Activated naive CD4-positive, alpha-beta T cell (primary cell): ENCODE data around the gene EDA.
"Not testable (repeated sequence)": the region's sequence is repeated elsewhere in the genome, so short reads cannot be mapped to it uniquely, and the experiment has no call there.

Source experiments
- DNase-seq, 4 experiments: peaks; one replicate each; lab custom pipeline; 2025; lab: John Stamatoyannopoulos, UW

The EDA gene

GRCh38 chrX:69959712-69960111 is 343.8 kb downstream of the EDA start:
- DNase-seq = no peak

GRCh38 chrX:69961365-69962072 is 345.6 kb downstream of the EDA start:
- no peak for DNase-seq

GRCh38 chrX:69968950-69969349 is 353.0 kb downstream of the EDA start:
- DNase-seq = no peak

- DNase-seq = no peak
Measured at GRCh38 chrX:69969460-69969859, 353.5 kb downstream of the EDA start.

- no peak for DNase-seq
Measured at GRCh38 chrX:69987691-69988090, 371.8 kb downstream of the EDA start.

- DNase-seq = no peak
Measured at GRCh38 chrX:69988955-69989394, 373.1 kb downstream of the EDA start.

- no peak for DNase-seq
Measured at GRCh38 chrX:69991685-69992084, 375.8 kb downstream of the EDA start.

GRCh38 chrX:69993494-69993893 is 377.6 kb downstream of the EDA start:
- no peak for DNase-seq

- DNase-seq = no peak
Measured at GRCh38 chrX:69995362-69996112, 379.6 kb downstream of the EDA start.

GRCh38 chrX:69996113-69996468 is 380.2 kb downstream of the EDA start:
- DNase-seq = no peak

- not testable (repeated sequence) for DNase-seq
Measured at GRCh38 chrX:69998299-69998698, 382.4 kb downstream of the EDA start.

GRCh38 chrX:70001269-70001668 is 385.4 kb downstream of the EDA start:
- no peak for DNase-seq

GRCh38 chrX:70001708-70002341 is 385.9 kb downstream of the EDA start:
- DNase-seq = no peak

GRCh38 chrX:70007946-70008345 is 392.0 kb downstream of the EDA start:
- DNase-seq = no peak

GRCh38 chrX:70009049-70009448 is 393.1 kb downstream of the EDA start:
- no peak for DNase-seq

- no peak for DNase-seq
Measured at GRCh38 chrX:70009970-70010369, 394.1 kb downstream of the EDA start.

GRCh38 chrX:70012756-70013155 is 396.8 kb downstream of the EDA start:
- no peak for DNase-seq

GRCh38 chrX:70013466-70014381 is 397.8 kb downstream of the EDA start:
- no peak for DNase-seq

GRCh38 chrX:70016513-70016912 is 400.6 kb downstream of the EDA start:
- no peak for DNase-seq

- DNase-seq = no peak
Measured at GRCh38 chrX:70022616-70023015, 406.7 kb downstream of the EDA start.

- DNase-seq = no peak
Measured at GRCh38 chrX:70025464-70025863, 409.6 kb downstream of the EDA start.
